Measurements from ENCODE around the gene CYP2F1. TPM values are rescaled to one million over a fixed set of nuclear protein-coding genes. Genes with fewer than 3 reads are reported as not detected.
A peak's percentile ranks its signal among the peaks of the same experiment; 100 is the strongest.

The CYP2F1 gene
- total RNA-seq, 1 donor from 2014 or later: not detected

DNA sequence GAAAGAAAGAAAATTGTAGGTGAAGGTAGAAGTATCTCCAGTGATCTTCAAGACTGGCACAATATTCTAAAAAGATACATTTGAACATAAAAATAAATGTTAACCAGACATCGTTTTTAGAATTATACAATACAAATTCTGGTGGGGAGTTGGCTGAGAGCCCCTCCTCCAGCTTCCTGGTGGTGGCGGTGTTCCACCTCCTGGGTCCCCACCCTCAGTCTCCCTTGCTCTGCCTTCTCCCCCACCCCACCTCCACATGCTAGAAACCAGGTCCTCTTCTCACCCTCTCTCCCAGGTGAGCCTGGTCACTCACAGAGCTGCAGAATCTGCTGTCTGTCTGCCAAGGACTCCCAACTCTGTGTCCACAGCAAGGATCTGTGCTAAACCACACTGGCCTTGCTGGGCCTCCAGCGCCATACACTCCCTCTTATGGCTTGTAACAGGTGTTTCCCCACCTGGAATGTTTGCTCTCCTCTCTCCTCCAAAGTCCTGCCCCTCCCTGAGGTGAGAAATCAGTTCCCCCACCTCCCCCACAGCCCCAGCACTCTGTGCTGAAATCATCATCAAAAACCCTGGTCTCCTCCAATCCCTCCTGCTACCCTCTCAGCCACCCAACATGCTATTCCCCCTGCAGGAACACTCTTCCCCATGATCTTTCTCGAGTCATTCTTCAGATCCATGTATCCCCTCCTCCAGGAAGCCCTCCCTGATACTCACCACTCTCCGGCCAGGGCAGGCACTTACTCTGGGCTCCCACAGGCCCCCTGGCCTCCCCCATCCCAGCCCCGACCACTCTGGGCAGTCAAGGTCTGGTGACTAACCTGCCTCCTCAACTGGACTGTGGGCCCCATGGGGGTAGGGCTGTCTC lies 58.3 kb downstream of the CYP2F1 start:
- peaks cover 10% of the 10 kb centered on the region for H3K4me1 Mint-ChIP-seq (ENCODE audit: low read depth)
- peaks cover 3% of the 10 kb centered on the region for H3K27me3 Mint-ChIP-seq (ENCODE audit: low read depth)
- no peak for DNase-seq (ENCODE audit: low spot score)
- no peaks in the 10 kb centered on the region for H3K36me3 Mint-ChIP-seq (ENCODE audit: low read depth)
- TF ChIP-seq, protein P1, sequence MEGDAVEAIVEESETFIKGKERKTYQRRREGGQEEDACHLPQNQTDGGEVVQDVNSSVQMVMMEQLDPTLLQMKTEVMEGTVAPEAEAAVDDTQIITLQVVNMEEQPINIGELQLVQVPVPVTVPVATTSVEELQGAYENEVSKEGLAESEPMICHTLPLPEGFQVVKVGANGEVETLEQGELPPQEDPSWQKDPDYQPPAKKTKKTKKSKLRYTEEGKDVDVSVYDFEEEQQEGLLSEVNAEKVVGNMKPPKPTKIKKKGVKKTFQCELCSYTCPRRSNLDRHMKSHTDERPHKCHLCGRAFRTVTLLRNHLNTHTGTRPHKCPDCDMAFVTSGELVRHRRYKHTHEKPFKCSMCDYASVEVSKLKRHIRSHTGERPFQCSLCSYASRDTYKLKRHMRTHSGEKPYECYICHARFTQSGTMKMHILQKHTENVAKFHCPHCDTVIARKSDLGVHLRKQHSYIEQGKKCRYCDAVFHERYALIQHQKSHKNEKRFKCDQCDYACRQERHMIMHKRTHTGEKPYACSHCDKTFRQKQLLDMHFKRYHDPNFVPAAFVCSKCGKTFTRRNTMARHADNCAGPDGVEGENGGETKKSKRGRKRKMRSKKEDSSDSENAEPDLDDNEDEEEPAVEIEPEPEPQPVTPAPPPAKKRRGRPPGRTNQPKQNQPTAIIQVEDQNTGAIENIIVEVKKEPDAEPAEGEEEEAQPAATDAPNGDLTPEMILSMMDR (IDR thresholded peaks at IDR 0.05): no peak
- H3K27ac Mint-ChIP-seq (ENCODE audit: unreplicated experiment): no peak overlapping the region
- no peak overlapping the region for H3K4me3 Mint-ChIP-seq (ENCODE audit: unreplicated experiment)
- no peaks in the 10 kb centered on the region for H3K9me3 Mint-ChIP-seq (ENCODE audit: low read depth)

GRCh38 chr19:41174297-41174928 lies 60.2 kb downstream of the CYP2F1 start:
- no peak for DNase-seq (ENCODE audit: low spot score)
- H3K9me3 Mint-ChIP-seq (ENCODE audit: low read depth): no peaks in the 10 kb centered on the region
- TF ChIP-seq, protein P1 (IDR thresholded peaks at IDR 0.05): no peak
- peaks cover 10% of the 10 kb centered on the region for H3K4me1 Mint-ChIP-seq (ENCODE audit: low read depth)
- H3K27ac Mint-ChIP-seq (ENCODE audit: unreplicated experiment): no peak overlapping the region
- H3K36me3 Mint-ChIP-seq (ENCODE audit: low read depth): no peaks in the 10 kb centered on the region
- peaks cover 2% of the 10 kb centered on the region for H3K27me3 Mint-ChIP-seq (ENCODE audit: low read depth)
- H3K4me3 Mint-ChIP-seq (ENCODE audit: unreplicated experiment): no peak overlapping the region

GRCh38 chr19:41175801-41176777 lies 61.9 kb downstream of the CYP2F1 start:
- Mint-ChIP-seq H3K4me1 (ENCODE audit: low read depth) (peaks cover 10% of the 10 kb centered on the region), H3K4me3 (ENCODE audit: unreplicated experiment) (no peak overlapping the region), H3K36me3 (ENCODE audit: low read depth) (no peaks in the 10 kb centered on the region), H3K9me3 (ENCODE audit: low read depth) (no peaks in the 10 kb centered on the region), H3K27ac (ENCODE audit: unreplicated experiment) (peak overlapping the region; percentile 8), H3K27me3 (ENCODE audit: low read depth) (peaks cover 2% of the 10 kb centered on the region)
- no peak for DNase-seq (ENCODE audit: low spot score)
- TF ChIP-seq, protein P1 (IDR thresholded peaks at IDR 0.05): no peak

Other genes with a start within 250 kb of the CYP2F1 start
- gene CYP2A7, start 232.2 kb upstream of the CYP2F1 start, total RNA-seq: not detected in 3 replicates
- not detected in 3 replicates for gene CYP2B6, start 123.2 kb upstream of the CYP2F1 start, total RNA-seq
- not detected in 3 replicates for gene CYP2A13, start 26.0 kb upstream of the CYP2F1 start, total RNA-seq
- gene CYP2S1, start 78.8 kb downstream of the CYP2F1 start, total RNA-seq: not detected in 3 replicates
- gene AXL, start 104.8 kb downstream of the CYP2F1 start, total RNA-seq: 151 to 218 TPM (median 214 TPM) in 3 replicates
- gene HNRNPUL1, start 149.9 kb downstream of the CYP2F1 start, total RNA-seq: 158 to 195 TPM (median 161 TPM) in 3 replicates
- gene CCDC97, start 195.7 kb downstream of the CYP2F1 start, total RNA-seq: 21.8 to 33.2 TPM (median 25.5 TPM) in 3 replicates
- 188 to 197 TPM (median 195 TPM) in 3 replicates for gene TGFB1, start 239.5 kb downstream of the CYP2F1 start, total RNA-seq
- 2.0 to 3.0 TPM (median 2.6 TPM) in 3 replicates for gene B9D2, start 249.7 kb downstream of the CYP2F1 start, total RNA-seq

Data from chondrocyte (in vitro differentiated cells).